HG02973 (cell line): Measurements from ENCODE around the gene CCK.

Experiments used
- ATAC-seq: cut with Tn5 transposase; IDR thresholded peaks from one replicate; pipeline ENCODE4 v1.9.1; 2021; ENCODE audit warnings: moderate library complexity; ENCODE audit not compliant: unreplicated experiment

CCK gene

GRCh38 chr3:42226470-42227425 lies 39.2 kb downstream of the CCK start:
- no peak for ATAC-seq

- ATAC-seq: no peak
Observed at GRCh38 chr3:42225486-42226363, 40.3 kb downstream of the CCK start.

- no peak for ATAC-seq
Observed at GRCh38 chr3:42224658-42225421, 41.1 kb downstream of the CCK start.

- ATAC-seq: no peak
Observed at GRCh38 chr3:42224178-42224577, 41.8 kb downstream of the CCK start.

- ATAC-seq: no peak
Observed at GRCh38 chr3:42222942-42223693, 42.9 kb downstream of the CCK start.

- no peak for ATAC-seq
Observed at GRCh38 chr3:42220436-42221121, 45.4 kb downstream of the CCK start.

- no peak for ATAC-seq
Observed at GRCh38 chr3:42216931-42217333, 49.1 kb downstream of the CCK start.

- peak; percentile 51 for ATAC-seq
Observed at GRCh38 chr3:42216302-42216701, 49.7 kb downstream of the CCK start.

GRCh38 chr3:42214565-42215283 lies 51.3 kb downstream of the CCK start:
- no peak for ATAC-seq

- ATAC-seq: no peak
Observed at GRCh38 chr3:42214064-42214463, 51.9 kb downstream of the CCK start.

- ATAC-seq: no peak
Observed at GRCh38 chr3:42213417-42213816, 52.6 kb downstream of the CCK start.

- no peak for ATAC-seq
Observed at GRCh38 chr3:42210726-42211125, 55.3 kb downstream of the CCK start.

- ATAC-seq: no peak
Observed at GRCh38 chr3:42209917-42210316, 56.1 kb downstream of the CCK start.
